Mesendoderm (in vitro differentiated cells): ENCODE results near the gene RASA3.
"Not testable (repeated sequence)": the region's sequence is repeated elsewhere in the genome, so short reads cannot be mapped to it uniquely, and the experiment has no call there.

Experiments
- DNase-seq: peaks from one replicate; pipeline ENCODE4 v3.0.0; 2013
- H2AK5ac ChIP-seq: 2 replicates; pipeline ENCODE4 v1.6.1; 2013; ENCODE audit warnings: low read length, inconsistent platforms
- H2BK120ac ChIP-seq: 2 replicates; pipeline ENCODE4 v1.6.1; 2013; ENCODE audit warnings: low read depth, mild to moderate bottlenecking, low read length, moderate library complexity, mixed read lengths
- H2BK15ac ChIP-seq: replicated peaks from 2 replicates; pipeline ENCODE4 v1.6.1; 2013; ENCODE audit warnings: low read depth, mild to moderate bottlenecking, moderate library complexity
- H2BK5ac ChIP-seq: 2 replicates; pipeline ENCODE4 v1.6.1; 2013; ENCODE audit warnings: low read length, inconsistent platforms
- H3K18ac ChIP-seq: 2 replicates; pipeline ENCODE4 v1.6.1; 2013; ENCODE audit warnings: mild to moderate bottlenecking, low read length, mixed read lengths
- H3K23ac ChIP-seq: one replicate; pipeline ENCODE4 v1.6.1; 2013; ENCODE audit warnings: low read length
- H3K27ac ChIP-seq: 2 replicates; pipeline ENCODE4 v1.5.1; 2013; ENCODE audit warnings: low read depth, mild to moderate bottlenecking, inconsistent platforms, low read length, moderate library complexity
- H3K27me3 ChIP-seq: 2 replicates; pipeline ENCODE4 v1.6.1; 2013; ENCODE audit warnings: low read length, control low read depth, mild to moderate bottlenecking, inconsistent platforms; ENCODE audit not compliant: insufficient read depth, poor library complexity
- H3K36me3 ChIP-seq: 2 replicates; pipeline ENCODE4 v1.6.1; 2013; ENCODE audit warnings: low read length, inconsistent platforms; ENCODE audit not compliant: control insufficient read depth, insufficient read depth
- H3K4ac ChIP-seq: one replicate; pipeline ENCODE4 v1.6.1; 2013; ENCODE audit warnings: low read depth, mild to moderate bottlenecking, low read length, moderate library complexity
- H3K4me1 ChIP-seq: 2 replicates; pipeline ENCODE4 v1.6.1; 2013; ENCODE audit warnings: low read depth, low read length, inconsistent platforms; ENCODE audit not compliant: control insufficient read depth
- H3K4me2 ChIP-seq: 2 replicates; pipeline ENCODE4 v1.6.1; 2013; ENCODE audit warnings: low read length
- H3K4me3 ChIP-seq: 2 replicates; pipeline ENCODE4 v1.5.1; 2013; ENCODE audit warnings: mild to moderate bottlenecking, low read length
- H3K56ac ChIP-seq: one replicate; pipeline ENCODE4 v1.6.1; 2013; ENCODE audit warnings: low read length
- H3K79me1 ChIP-seq: 2 replicates; pipeline ENCODE4 v1.6.1; 2013; ENCODE audit warnings: low read length, inconsistent platforms
- H3K79me2 ChIP-seq: 2 replicates; pipeline ENCODE4 v1.6.1; 2013; ENCODE audit warnings: mild to moderate bottlenecking, low read length; ENCODE audit not compliant: control insufficient read depth, insufficient read depth
- H3K9ac ChIP-seq: 2 replicates; pipeline ENCODE4 v1.6.1; 2013; ENCODE audit warnings: low read length, inconsistent platforms
- H4K5ac ChIP-seq: one replicate; pipeline ENCODE4 v1.6.1; 2013; ENCODE audit warnings: low read length
- H4K8ac ChIP-seq: one replicate; pipeline ENCODE4 v1.6.1; 2013; ENCODE audit warnings: low read depth, mild to moderate bottlenecking, control low read depth, low read length, moderate library complexity
- WGBS: extraction: QIAGEN DNeasy Blood & Tissue Kit; methylation state at CpG from one replicate; pipeline ENCODE4 v1.1.7; 2013; ENCODE audit warnings: low lambda C conversion rate, missing lambda C conversion rate; ENCODE audit not compliant: insufficient coverage; ENCODE audit errors: extremely low coverage; 5-methylcytosine and 5-hydroxymethylcytosine counted together

The RASA3 gene

GRCh38 chr13:113991191-113991669 is 141.2 kb downstream of the RASA3 start:
- no peak overlapping the region for H4K5ac ChIP-seq
- H3K27me3 ChIP-seq = no peaks in the 10 kb centered on the region
- H3K18ac ChIP-seq = no peak overlapping the region
- H2BK120ac ChIP-seq = no peak overlapping the region
- no CpG with 5 or more reads among the region's 10 CpGs for WGBS
- no peak overlapping the region for H3K27ac ChIP-seq
- no peak overlapping the region for H4K8ac ChIP-seq
- no peak overlapping the region for H3K4me3 ChIP-seq
- no peak overlapping the region for H2BK15ac ChIP-seq
- no peak for DNase-seq
- no peak overlapping the region for H3K9ac ChIP-seq
- H3K4me2 ChIP-seq = no peak overlapping the region
- H3K4me1 ChIP-seq = no peaks in the 10 kb centered on the region
- H2AK5ac ChIP-seq = no peak overlapping the region
- no peak overlapping the region for H2BK5ac ChIP-seq
- H3K56ac ChIP-seq = no peak overlapping the region
- H3K4ac ChIP-seq = no peak overlapping the region
- H3K23ac ChIP-seq = no peak overlapping the region
- peaks cover 5% of the 10 kb centered on the region for H3K36me3 ChIP-seq
- H3K79me1 ChIP-seq = no peaks in the 10 kb centered on the region
- H3K79me2 ChIP-seq = no peaks in the 10 kb centered on the region

- Histone ChIP-seq H3K56ac (no peak overlapping the region), H4K5ac (no peak overlapping the region), H3K4ac (no peak overlapping the region), H3K27me3 (no peaks in the 10 kb centered on the region), H3K4me1 (no peaks in the 10 kb centered on the region), H3K23ac (no peak overlapping the region), H3K79me1 (no peaks in the 10 kb centered on the region), H2BK120ac (no peak overlapping the region), H3K18ac (no peak overlapping the region), H3K9ac (no peak overlapping the region), H3K27ac (no peak overlapping the region), H4K8ac (no peak overlapping the region), H3K4me3 (no peak overlapping the region), H2BK5ac (no peak overlapping the region), H2AK5ac (no peak overlapping the region), H2BK15ac (no peak overlapping the region), H3K4me2 (no peak overlapping the region), H3K79me2 (no peaks in the 10 kb centered on the region), H3K36me3 (peaks cover 5% of the 10 kb centered on the region)
- no peak for DNase-seq
- WGBS = no CpG with 5 or more reads among the region's 9 CpGs
These were observed 142.0 kb downstream of the RASA3 start for GRCh38 chr13:113990321-113990837.

- Histone ChIP-seq H3K27me3 (no peaks in the 10 kb centered on the region), H3K18ac (no peak overlapping the region), H3K4me2 (no peak overlapping the region), H3K79me2 (no peaks in the 10 kb centered on the region), H3K36me3 (peaks cover 5% of the 10 kb centered on the region), H2BK5ac (no peak overlapping the region), H3K4me3 (no peak overlapping the region), H4K8ac (no peak overlapping the region), H3K4ac (no peak overlapping the region), H3K56ac (no peak overlapping the region), H3K79me1 (no peaks in the 10 kb centered on the region), H3K23ac (no peak overlapping the region), H3K27ac (no peak overlapping the region), H3K9ac (no peak overlapping the region), H2BK120ac (no peak overlapping the region), H2BK15ac (no peak overlapping the region), H4K5ac (no peak overlapping the region), H2AK5ac (no peak overlapping the region), H3K4me1 (no peaks in the 10 kb centered on the region)
- 100% methylated on average over 2 of the region's 8 CpGs for WGBS
- DNase-seq = no peak
These were observed 142.7 kb downstream of the RASA3 start for GRCh38 chr13:113989585-113990300.

- not testable (repeated sequence) for H2BK5ac ChIP-seq, DNase-seq, H3K23ac ChIP-seq, H3K36me3 ChIP-seq, H3K18ac ChIP-seq, H3K27ac ChIP-seq, H3K79me1 ChIP-seq, H4K5ac ChIP-seq, H3K4ac ChIP-seq, H3K9ac ChIP-seq, H4K8ac ChIP-seq, H2BK15ac ChIP-seq, H2BK120ac ChIP-seq, H3K4me2 ChIP-seq, H2AK5ac ChIP-seq, H3K4me3 ChIP-seq, H3K27me3 ChIP-seq, H3K79me2 ChIP-seq, H3K4me1 ChIP-seq, H3K56ac ChIP-seq
- WGBS = no CpG with 5 or more reads among the region's 6 CpGs
These were observed 143.6 kb downstream of the RASA3 start for GRCh38 chr13:113988859-113989258.

- Histone ChIP-seq H4K8ac (no peak overlapping the region), H3K4me1 (no peaks in the 10 kb centered on the region), H4K5ac (no peak overlapping the region), H3K4ac (no peak overlapping the region), H2BK15ac (no peak overlapping the region), H3K36me3 (peaks cover 3% of the 10 kb centered on the region), H3K4me3 (no peak overlapping the region), H3K79me1 (no peaks in the 10 kb centered on the region), H3K23ac (no peak overlapping the region), H3K27ac (no peak overlapping the region), H3K4me2 (no peak overlapping the region), H3K27me3 (no peaks in the 10 kb centered on the region), H3K56ac (no peak overlapping the region), H3K79me2 (no peaks in the 10 kb centered on the region), H2BK5ac (no peak overlapping the region), H2AK5ac (no peak overlapping the region), H2BK120ac (no peak overlapping the region), H3K9ac (no peak overlapping the region), H3K18ac (no peak overlapping the region)
- no CpG with 5 or more reads among the region's 15 CpGs for WGBS
- no peak for DNase-seq
These were observed 150.1 kb downstream of the RASA3 start for GRCh38 chr13:113982296-113982661.
